Measurements from ENCODE around the gene TRAPPC3L. TPM values are rescaled to one million over a fixed set of nuclear protein-coding genes. Genes with fewer than 3 reads are reported as not detected.

The TRAPPC3L gene
- total and polyA plus RNA-seq, 2 of the 8 experiments (the other 6 are each of a cell fraction or from before 2014, with no cell fraction given), result not detected

GRCh38 chr6:116467514-116467913 lies 78.0 kb downstream of the TRAPPC3L start:
- no peak overlapping the region for H3K23ac ChIP-seq (ENCODE audit: insufficient read length)
- no peaks in the 10 kb centered on the region for H3K9me3 ChIP-seq (ENCODE audit: insufficient read depth in 2 of 2, low read depth in 1 of 2, low read length in 1 of 2)
- no peak for TF ChIP-seq GTF2F1 (IDR thresholded peaks at IDR 0.05; ENCODE audit: borderline replicate concordance, low read depth, low read length)
- TF ChIP-seq, protein P1, sequence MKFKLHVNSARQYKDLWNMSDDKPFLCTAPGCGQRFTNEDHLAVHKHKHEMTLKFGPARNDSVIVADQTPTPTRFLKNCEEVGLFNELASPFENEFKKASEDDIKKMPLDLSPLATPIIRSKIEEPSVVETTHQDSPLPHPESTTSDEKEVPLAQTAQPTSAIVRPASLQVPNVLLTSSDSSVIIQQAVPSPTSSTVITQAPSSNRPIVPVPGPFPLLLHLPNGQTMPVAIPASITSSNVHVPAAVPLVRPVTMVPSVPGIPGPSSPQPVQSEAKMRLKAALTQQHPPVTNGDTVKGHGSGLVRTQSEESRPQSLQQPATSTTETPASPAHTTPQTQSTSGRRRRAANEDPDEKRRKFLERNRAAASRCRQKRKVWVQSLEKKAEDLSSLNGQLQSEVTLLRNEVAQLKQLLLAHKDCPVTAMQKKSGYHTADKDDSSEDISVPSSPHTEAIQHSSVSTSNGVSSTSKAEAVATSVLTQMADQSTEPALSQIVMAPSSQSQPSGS (IDR thresholded peaks at IDR 0.05; ENCODE audit: low read length), result no peak
- TF ChIP-seq MAFK (IDR thresholded peaks at IDR 0.05; ENCODE audit: low read depth, low read length), result no peak
- TF ChIP-seq YY1 (IDR thresholded peaks at IDR 0.05; ENCODE audit: low read depth, low read length), result no peak
- no peak for TF ChIP-seq MAX (IDR thresholded peaks at IDR 0.05)
- no peak for TF ChIP-seq CTCF (IDR thresholded peaks at IDR 0.05; ENCODE audit: control extremely low read depth in 1 of 3, insufficient read depth in 1 of 3, low read depth in 1 of 3, low read length in 3 of 3)
- no peak for TF ChIP-seq TCF12 (IDR thresholded peaks at IDR 0.05; ENCODE audit: low read depth, low read length)
- no peak for TF ChIP-seq BACH1 (IDR thresholded peaks at IDR 0.05; ENCODE audit: low read length)
- TF ChIP-seq CTBP2 (IDR thresholded peaks at IDR 0.05; ENCODE audit: borderline replicate concordance, insufficient read depth, insufficient read length, low read length), result no peak
- no peak for TF ChIP-seq BRCA1 (IDR thresholded peaks at IDR 0.05; ENCODE audit: low read depth, low read length)
- TF ChIP-seq CHD1 (IDR thresholded peaks at IDR 0.05; ENCODE audit: low read depth, low read length), result no peak

More at GRCh38 chr6:116467514-116467913, 78.0 kb downstream of the TRAPPC3L start:
- Histone ChIP-seq H4K91ac (replicated peaks; ENCODE audit: insufficient read length, low read length) (no peak overlapping the region), H3K4ac (replicated peaks; ENCODE audit: insufficient read length, low read depth, low read length) (no peak overlapping the region), H2AK5ac (ENCODE audit: low read depth, low read length) (no peak overlapping the region), H2BK15ac (ENCODE audit: low read length) (no peak overlapping the region), H3K23me2 (ENCODE audit: low read depth, low read length) (no peaks in the 10 kb centered on the region), H3K56ac (replicated peaks; ENCODE audit: insufficient read length, low read depth, low read length) (no peak overlapping the region), H3K79me1 (ENCODE audit: low read depth, low read length) (no peaks in the 10 kb centered on the region), H2BK20ac (ENCODE audit: low read length) (no peak overlapping the region), H3K27me3 (replicated peaks in 1 of 4; ENCODE audit: control insufficient read depth in 3 of 4, extremely low read depth in 1 of 4, insufficient read depth in 3 of 4, low read length in 3 of 4) (peaks cover 3 to 10% (median 7%) of the 10 kb centered on the region in 4 experiments; a peak in 6 of 7 replicates), H2BK12ac (ENCODE audit: low read depth, low read length) (no peak overlapping the region), H3K4me3 (ENCODE audit: extremely low read depth in 1 of 4, insufficient read depth in 2 of 4, low read depth in 3 of 4, low read length in 4 of 4) (no peak overlapping the region), H4K8ac (ENCODE audit: extremely low read depth, insufficient read depth, low read length) (no peak overlapping the region), H2BK120ac (replicated peaks; ENCODE audit: low read depth, low read length) (no peak overlapping the region), H3K36me3 (ENCODE audit: control insufficient read depth in 2 of 4, insufficient read depth in 4 of 4, low read length in 3 of 4) (no peaks in the 10 kb centered on the region), H2AFZ (ENCODE audit: low read length) (no peak overlapping the region), H3K9ac (replicated peaks in 1 of 4; ENCODE audit: extremely low read depth in 1 of 4, low read depth in 3 of 4, low read length in 3 of 4) (no peak overlapping the region), H3K79me2 (ENCODE audit: control insufficient read depth in 1 of 2, insufficient read depth in 2 of 2, low read length in 2 of 2) (no peaks in the 10 kb centered on the region), H3K4me2 (ENCODE audit: insufficient read depth in 1 of 2, low read depth in 2 of 2, low read length in 2 of 2) (no peak overlapping the region), H3K14ac (ENCODE audit: insufficient read length) (no peak overlapping the region), H3K27ac (ENCODE audit: low read depth, low read length) (no peak overlapping the region), H3K4me1 (replicated peaks in 1 of 4; ENCODE audit: control insufficient read depth in 3 of 4, insufficient read depth in 4 of 4, low read length in 3 of 4) (peaks cover 0 to 3% (median 2%) of the 10 kb centered on the region in 4 experiments; a peak in 3 of 7 replicates), H3K18ac (ENCODE audit: extremely low read depth, low read length) (no peak overlapping the region), H2BK5ac (ENCODE audit: low read depth, low read length) (no peak overlapping the region), H4K5ac (ENCODE audit: insufficient read length, low read depth, low read length) (no peak overlapping the region), H4K20me1 (replicated peaks in 1 of 2; ENCODE audit: control insufficient read depth in 1 of 2, insufficient read depth in 2 of 2, low read length in 2 of 2) (no peaks in the 10 kb centered on the region)
- ChIA-PET CTCF (ENCODE audit: partially characterized antibody) (no interaction called here), POLR2A (ENCODE audit: partially characterized antibody) (no interaction called here)
- no peak for DNase-seq (ENCODE audit: low read depth in 1 of 2, low spot score in 2 of 2)
- FAIRE-seq, result no peak

All from H1 (cell line).